ENCODE results near the gene DENND4A.
A peak's percentile ranks its signal among the peaks of the same experiment; 100 is the strongest.
"Not testable (repeated sequence)": the region's sequence is repeated elsewhere in the genome, so short reads cannot be mapped to it uniquely, and the experiment has no call there.

DENND4A gene

DNA sequence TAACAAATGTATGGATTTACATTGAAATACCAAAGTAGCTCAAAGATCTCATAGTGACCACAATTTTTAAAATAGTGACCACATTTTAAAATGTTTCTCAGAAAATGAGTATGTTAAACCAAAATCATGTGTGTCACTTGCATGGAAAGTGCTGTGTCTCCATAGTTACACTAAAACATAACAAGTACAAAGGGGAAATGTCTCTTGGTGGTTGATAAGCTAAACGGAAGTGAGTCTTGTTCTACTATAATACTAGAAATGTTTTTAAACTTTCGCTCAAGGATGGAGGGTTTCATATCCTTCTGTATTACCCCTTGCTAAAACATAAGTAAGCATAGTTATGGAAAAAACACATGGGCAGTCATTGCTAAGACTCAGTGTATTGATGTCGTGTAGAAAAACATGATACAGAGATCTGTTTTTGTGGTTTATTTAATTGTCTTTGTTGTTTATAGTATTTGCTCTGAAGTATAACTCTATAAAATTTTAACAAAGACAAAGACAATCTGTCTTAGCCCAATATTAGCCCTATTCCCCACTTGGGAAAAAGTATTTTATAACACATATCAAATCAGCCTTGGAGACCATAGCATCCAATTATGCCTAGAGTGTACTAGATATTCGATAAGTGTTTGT lies 27.0 kb upstream of the DENND4A start:
- peak in 1 of 5 donors; percentile 89 for DNase-seq

DNA sequence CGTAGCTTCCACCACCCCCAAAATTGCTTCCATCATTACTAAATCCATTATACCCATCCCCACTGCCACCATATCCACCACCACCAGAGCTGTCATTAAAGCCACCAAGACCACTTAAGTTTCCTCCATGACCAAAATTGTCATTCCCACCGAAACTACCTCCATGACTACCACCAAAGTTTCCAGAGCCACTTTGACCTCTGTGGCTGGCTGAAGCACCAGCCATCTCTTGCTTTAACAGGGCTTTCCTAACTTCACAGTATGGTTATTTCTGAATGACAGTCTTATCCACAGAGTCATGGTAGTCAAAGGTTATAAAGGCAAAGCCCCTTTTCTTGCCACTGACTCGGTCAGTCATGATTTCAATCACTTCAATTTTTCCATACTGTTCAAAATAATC lies 24.3 kb upstream of the DENND4A start:
- no peak for DNase-seq

DNA sequence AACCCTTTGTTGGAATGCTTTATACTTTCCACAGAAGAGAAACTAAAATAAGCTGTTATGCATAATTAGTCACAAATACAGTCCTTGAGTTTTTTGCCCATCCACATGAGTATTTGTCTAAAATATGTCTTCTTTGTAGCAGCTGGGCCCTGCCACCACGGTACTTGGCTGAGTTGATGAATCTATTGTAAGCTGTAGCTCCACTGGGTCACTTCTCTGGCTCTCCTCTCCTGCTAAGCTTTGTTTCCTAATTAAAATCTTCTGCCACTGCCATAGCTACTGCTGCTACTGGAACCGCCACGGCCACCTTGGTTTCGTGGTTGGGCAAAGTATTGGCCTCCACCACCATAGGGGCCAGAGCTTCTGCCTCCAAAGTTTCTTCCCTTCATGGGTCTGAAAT lies 23.9 kb upstream of the DENND4A start:
- DNase-seq, result not testable (repeated sequence)

DNA sequence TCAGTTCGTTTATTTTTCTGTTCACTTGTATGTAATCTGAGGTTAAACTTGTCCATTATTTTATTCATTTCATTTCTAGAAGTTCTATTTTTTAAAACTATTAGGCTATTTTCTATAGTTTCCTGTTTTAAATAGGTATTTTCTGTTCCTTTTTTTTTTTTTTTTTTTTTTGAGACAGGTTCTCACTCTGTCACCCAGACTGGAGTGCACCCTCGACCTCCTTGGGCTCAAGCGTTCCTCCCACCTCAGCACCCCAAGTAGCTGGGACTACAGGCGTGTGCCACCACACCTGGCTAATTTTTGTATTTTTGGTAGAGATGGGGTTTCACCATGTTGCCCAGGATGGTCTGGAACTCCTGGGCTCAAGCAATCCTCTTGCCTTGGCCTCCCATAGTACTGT lies 22.2 kb upstream of the DENND4A start:
- DNase-seq, result not testable (repeated sequence)

DNA sequence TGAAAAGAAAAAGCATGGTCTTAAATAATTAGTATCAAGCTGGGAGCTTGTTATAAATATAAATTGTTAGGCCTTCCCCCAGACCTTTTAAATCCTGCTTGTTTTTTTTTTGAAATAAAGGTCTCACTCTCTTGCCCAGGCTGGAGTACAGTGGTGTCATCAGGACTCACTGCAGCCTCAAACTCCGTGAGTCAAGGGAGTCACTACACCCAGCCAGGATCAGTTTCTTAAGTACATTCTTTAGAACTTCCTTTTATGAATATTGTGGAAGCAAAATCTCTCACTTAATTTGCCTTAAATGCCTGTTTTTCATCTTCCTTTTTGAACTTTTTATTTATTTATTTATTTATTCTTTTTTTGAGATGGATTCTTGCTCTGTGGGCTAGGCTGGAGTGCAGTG lies 20.8 kb upstream of the DENND4A start:
- DNase-seq, result no peak

DNA sequence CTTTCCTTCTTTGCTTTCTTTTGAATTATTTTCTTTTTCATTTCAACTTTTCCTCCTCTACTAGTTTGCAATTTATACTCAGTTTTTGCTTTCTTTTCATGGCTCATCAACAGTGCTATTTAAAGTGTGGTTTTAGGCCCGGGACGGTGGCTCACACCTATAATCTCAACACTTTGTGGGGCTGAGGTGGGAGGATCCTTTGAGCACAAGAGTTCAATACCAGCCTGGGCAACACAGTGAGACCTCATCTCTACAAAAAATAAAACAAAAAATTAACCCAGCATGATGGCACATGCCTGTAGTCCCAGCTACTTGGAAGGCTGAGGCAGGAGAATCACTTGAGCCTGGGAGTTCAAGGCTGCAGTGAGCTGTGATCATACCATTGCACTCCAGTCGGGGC lies 20.4 kb upstream of the DENND4A start:
- no peak for DNase-seq

DNA sequence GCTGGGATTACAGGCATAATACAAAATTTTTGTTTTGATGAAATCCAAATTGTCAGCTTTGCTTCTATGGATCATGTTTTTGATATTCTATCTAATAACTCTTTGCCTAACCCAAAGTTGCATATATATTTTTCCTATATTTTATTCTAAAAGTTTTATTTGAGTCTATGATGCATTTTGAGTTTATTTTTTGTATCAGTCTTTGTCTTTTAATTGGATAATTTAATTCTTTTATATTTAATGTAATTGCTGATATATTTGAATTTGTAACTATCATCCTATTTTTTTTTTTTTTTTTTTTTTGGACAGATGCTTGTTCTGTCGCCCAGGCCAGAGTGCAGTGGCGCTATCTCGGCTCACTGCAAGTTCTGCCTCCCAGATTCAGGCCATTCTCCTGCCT lies 19.7 kb upstream of the DENND4A start:
- no peak for DNase-seq

DNA sequence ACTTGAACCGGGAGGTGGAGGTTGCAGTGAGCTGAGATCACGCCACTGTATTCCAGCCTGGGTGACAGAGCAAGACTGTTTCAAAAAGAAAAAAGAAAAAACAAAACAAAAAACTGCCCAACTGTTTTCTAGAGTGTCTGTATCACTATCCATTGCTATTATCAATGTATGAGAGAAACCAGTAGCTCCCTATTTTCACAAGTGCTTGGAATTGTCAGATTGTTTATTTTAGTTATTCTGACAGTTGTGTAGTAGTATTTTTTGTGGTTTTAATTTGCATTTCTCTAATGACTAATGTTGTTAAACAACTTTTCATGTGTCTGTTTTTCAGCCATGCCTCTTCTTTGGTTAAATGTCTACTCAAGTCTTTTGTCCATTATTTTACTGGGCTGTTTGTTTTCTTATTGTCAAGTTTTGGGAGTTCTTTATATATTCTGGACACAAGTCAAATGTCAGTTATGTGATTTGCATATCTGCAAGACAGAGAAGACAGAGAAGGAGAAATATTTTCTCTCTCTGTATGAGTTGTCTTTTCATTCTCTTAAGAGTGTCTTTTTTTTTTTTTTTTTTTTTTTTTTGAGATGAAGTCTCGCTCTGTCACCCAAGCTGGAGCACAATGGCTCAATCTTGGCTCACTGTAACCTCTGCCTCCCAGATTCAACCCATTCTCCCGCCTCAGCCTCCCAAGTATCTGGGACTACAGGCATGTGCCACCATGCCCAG lies 19.1 kb upstream of the DENND4A start:
- DNase-seq, result not testable (repeated sequence)

DNA sequence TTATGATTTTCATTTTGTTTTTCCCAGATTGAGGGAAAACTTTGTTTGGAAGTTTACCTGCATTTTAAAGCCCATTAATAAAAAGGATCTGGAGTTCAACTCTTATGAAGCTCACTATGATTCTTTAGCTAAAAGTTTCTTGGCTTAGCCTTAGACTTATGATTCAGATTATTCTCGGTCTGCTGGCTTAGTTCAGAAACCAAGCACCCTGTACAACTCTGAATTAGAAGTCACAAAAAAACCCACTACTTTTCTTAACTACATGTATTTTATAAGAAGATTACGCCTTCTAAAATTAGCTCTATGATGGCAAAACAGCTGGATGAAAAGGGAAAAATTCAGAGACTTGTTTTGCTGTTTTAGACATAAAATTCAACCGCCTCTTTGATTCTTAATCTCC lies 14.3 kb upstream of the DENND4A start:
- no peak for DNase-seq

DNA sequence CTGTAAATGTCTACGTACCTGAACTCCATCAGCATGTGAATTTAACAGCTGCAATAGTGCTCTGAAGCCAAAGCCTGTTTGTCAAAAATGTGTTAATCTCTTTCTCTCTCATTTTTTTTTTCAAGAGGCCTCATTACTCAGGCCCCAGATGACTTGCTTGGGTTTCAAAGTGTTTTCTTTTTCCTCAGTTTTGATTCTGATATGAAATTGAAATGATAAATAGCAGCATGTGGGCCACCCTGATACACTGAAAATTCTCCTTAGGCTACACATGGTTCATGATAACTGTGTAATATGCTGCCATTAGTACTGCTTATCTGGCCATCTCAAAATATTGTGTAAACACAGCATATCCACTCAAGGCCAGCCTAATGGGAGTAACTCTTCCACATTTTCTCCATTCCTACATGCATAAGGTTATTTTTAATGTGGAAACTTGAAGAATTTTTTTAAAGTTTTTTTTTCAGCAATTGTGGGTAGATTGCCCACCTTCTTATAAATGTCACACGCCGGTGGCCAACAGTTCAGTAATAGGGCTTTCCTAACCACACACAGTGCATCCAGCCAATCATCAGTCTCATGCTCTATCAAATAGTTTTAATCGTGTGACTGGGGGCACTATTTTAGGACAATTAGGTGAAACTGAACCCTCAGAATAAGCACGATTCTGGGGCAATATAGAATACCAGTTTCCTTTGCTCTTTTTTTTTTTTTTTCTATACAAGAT lies 13.1 kb upstream of the DENND4A start:
- DNase-seq, result no peak

DNA sequence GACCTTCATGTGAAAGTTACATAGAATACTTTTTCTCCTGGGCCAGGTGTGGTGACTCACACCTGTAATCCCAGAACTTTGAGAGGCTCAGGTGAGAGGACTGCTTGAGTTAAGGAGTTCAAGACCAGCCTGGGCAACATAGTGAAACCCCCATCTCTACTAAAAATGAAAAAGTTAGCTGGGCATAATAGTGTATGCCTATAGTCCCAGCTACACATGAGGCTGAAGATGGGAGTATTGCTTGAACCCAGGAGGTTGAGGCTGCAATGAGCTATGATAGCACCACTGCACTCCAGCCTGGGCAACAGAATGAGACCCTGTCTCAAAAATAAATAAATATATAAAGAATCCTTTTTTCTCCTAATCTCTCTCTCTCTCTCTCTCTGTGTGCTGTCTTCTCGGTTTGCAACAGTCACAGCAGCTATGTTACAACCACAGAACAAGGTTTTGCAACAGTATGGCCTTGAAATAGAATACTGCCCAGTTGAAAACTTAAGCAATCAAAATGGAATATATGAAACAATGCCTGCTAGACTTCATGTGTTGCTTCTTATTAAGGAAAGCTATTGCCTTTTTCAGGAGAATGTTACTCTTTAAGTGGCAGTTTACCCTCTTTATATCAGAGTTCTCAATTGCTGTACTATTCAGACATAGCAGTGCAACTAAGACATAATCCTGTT lies 12.3 kb upstream of the DENND4A start:
- DNase-seq, result no peak

DNA sequence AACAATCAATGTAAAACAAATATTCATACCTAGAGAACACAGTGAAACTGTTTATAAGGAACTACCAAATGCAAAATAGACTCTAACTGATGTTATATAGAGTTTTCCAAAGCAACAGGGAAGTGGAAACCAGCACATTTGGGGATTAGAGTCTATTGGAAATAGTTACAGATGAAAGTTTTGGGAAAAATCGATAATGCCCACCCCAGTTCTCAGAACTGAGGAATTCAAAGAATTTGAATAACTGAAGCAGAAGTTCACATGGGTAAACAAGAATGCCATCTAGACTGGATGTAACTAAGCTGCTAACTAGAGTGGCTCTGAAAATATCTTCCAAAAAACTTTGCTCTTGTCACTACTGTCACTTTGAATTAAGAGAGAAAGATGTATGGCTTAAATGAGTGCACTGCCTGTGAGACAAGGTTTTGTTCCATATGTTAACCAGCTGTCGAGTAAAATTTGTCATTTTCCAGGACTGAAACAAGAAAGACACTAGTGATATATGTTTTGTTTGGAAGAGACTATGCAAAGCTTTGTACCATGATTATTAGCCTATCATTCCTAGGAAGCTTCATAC lies 9.2 kb upstream of the DENND4A start:
- DNase-seq, result no peak

DNA sequence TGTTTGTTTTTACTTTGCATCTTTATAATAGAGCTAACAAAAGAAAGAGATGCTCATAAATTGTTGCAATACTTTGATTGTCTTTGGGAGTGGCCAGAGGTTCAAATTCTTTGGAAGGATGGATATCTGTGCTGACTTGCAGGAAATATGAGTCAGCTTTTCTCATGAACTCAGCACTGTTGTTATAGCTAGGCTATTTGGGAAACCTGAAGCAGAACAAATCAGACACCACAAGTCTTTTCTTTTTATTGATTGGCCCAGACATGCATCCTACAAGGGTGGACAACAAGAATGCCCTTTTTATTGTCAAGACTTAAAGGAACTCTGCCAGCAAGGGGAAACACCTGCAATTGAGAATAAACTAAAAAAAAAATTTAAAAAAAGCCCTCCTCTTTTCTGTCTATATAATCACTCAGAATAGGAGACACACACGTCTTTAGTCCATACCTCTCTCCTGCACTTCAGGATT lies 4.6 kb upstream of the DENND4A start:
- DNase-seq, result no peak

DNA sequence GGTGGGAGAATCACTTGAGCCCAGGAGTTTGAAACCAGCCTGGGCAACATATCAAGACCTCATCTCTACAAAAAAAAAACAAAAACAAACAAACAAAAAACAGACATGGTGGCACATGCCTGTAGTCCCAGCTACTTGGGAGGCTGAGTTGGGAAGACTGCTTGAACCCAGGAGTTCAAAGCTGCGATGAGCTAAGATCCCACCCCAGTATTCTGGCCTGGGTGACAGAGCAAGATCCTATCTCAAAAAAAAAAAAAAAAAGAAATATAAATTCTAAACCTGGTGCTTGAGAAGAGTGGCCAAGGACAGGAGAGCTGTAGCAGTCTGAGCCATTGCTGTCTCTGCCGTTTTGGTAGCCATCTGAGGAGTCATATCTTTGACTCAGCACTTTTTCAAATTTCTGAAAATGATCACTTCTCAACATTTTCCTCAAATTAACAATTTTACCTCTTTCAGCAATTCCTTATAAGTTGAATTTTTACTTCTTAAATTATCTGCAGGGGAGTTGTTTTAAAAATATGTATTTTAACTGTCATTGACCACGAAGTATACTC lies 3.6 kb upstream of the DENND4A start:
- DNase-seq, result no peak

DNA sequence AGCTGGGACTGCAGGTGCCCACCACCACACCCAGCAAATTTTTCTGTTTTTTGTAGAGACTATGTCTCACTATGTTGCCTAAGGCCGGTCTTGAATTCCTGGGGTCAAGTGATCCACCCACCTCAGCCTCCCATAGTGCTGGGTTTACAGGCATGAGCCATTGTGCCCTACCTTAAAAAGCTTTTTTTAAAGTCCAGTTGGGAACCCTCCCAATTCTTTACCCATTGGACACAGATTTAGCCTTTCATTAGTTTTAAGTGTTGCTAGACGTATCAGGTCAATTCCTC lies 1.7 kb upstream of the DENND4A start:
- DNase-seq, result no peak

DNA sequence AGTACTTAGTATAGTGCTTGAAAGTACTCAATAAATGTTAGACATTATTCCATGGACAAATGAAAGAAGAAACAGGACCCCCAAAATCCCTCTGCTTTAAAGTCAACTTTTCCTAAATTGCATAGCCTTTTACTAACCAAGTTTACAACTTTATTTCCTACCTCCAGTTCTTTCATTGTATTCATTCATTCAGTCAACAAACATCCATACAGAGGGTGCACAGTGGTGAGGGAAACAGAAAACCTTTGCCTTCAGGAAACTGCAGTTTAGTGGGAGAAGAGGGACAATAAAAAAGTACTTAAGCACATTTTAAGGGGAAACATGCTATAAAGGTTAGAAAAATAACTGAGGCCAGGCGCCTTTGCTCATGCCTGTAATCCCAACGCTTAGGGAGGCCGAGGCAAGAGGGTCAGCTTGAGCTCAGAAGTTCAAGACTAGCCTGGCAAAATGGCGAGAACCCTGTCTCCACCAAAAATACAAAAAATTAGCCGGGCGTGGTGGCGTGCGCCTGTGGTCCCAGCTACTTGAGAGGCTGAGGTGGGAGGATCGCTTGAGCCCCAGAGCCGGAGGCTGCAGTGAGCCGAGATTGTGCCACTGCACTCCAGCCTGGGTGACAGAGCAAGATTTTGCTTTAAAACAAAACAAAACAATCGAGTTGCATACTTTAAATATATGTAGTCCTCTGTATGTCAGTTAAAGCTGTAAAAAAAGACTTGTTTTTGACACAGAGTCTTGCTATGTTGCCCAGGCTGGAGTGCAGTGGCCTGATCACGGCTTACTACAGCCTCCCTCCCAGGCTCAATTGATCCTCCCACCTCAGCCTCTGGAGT lies 1.1 kb upstream of the DENND4A start:
- no peak for DNase-seq

DNA sequence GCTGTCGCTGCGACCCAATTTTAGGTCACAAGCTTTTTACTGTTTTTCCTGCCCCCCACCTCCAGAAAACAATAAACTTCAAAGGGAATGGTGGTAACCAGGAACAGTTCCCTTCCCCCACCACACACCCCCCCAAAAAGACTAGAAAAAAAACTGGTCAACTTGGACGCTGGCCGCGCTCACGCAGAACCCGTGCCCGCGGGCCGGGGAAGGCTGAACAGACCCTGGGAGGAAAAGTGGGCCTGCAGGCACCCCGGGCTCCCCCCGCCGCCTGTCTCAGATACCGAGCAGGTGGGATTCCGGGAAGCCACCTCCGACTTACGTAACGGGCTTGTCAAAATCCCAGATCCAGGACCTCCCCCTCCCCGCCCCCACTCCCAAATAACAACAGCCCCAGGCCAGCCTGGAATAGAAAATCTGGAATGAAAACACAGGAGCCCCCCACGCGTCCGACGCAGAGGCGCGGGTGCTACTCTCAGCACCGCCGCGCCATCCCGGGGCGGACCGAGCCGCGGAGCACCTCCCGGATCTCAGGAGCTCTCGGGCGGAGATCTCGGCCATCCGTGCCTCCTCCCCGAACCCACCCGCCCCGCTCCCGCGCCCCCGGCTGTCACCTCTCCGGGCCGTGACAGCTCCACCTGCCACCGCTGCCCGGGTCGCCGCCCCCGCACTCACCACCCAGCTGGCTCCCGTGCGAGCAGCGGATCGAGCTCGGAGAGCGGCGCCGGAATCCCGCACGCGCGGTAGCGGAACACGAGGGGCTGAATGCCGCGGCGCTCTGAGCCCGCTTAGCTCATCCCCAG lies 557 bp downstream of the DENND4A start:
- DNase-seq, result peak in 4 of 5 donors; percentile 36 to 54 (median 44)

DNA sequence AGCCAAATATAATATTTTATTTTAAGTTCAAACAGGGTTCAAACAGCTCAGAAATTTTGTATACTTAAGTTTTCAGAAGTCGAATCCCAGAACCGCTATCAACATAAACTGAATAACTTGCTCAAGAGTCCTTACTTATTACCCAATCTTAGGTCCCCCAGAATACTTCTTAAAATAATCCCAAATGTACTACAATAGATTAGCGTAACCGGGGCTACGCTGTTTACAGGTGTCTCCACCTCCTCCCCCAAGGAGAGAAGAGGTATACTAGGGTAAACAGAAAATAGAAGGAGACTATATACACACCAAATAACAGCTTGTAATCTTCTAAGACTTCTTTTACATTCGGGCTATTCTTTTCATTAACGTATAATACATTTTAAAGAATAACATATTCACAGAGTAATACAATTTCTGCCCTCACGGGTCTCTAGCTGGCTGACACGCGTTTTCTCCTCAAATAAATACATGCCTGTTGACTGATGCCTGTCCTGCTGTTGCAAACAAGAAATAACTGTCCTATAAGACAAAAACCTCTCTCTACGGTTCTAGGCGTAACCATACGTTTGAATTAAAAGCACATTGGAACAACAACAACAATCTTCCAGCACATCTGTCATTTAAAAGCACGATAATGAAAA lies 1.3 kb downstream of the DENND4A start:
- DNase-seq, result peak in 1 of 5 donors; percentile 38

DNA sequence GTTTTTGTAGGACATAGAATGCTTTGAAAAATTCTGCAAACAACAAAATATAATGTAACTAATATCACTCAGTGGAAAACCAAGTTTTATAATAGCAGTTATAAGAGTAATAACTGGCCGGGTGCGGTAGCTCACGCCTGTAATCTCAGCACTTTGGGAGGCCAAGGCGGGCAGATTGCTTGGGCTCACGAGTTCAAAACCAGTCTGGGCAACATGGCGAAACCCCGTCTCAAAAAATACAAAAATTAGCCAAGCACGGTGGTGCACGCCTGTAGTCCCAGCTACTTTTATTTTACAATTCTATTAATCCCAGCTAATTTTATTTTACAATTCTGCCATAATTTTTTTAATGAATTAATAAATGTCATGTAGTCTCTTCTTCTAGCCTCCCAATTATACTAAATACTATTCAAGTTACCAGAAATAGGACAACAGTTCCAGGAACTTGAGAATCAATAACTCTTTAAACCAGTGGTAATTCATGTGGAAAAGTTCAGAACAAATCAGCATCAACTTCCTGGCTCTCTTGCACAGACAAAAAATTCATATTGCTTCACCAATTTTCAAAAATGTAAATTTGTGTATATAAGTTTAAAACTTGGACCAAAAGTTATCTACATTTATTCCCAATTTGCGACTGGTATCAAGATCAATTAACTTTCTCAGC lies 2.2 kb downstream of the DENND4A start:
- no peak for DNase-seq

DNA sequence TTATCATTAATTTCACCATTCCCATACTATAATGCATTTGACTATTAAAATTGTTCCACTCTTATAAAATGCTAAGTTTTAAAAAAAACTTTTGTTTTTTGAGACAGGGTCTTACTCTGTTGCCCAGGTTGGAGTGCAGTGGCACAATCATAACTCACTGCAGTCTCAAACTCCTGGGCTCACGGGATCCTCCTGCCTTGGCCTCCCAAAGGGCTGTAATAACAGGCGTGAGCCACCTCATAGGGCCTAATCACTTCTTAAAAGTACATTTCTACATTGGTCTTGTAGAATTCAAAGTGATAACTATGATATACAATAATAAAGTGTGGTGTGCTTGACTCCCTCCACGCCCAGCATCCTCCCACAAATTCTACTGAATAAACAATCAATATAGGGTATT lies 3.0 kb downstream of the DENND4A start:
- DNase-seq, result no peak

Data from T-helper 1 cell (primary cell).